HepG2 (cell line): ENCODE results near the gene DMGDH. TPM values are rescaled to one million over a fixed set of nuclear protein-coding genes. Genes with fewer than 3 reads are reported as not detected.

Source experiments
- ATAC-seq: fragments of 200-7000 bp; cut with Tn5 transposase; 3 replicates; pipeline ENCODE4 v1.9.1; 2020; ENCODE audit warnings: mild to moderate bottlenecking, moderate library complexity
- BruUV-seq: library from RNA; stranded (reverse); fragments of 400-500 nt; replicated peaks from 2 replicates; lab custom pipeline; 2021; lab: Mats Ljungman, UMichigan
- CTCF ChIA-PET: fragments of 300-600 bp; formaldehyde crosslinking; extraction: SDS; loops from one replicate; lab custom pipeline; 2021; ENCODE audit warnings: low total read pairs, inconsistent platforms, low intra/inter-chr PET ratio; lab: Yijun Ruan, JAX
- POLR2A ChIA-PET: fragments of 350-600 bp; sonication (Branson Sonifier 250); formaldehyde crosslinking; loops from one replicate; lab custom pipeline; 2020; ENCODE audit warnings: antibody characterized with exemption, inconsistent platforms; lab: Yijun Ruan, JAX
- DNase-seq: peaks from one replicate; pipeline ENCODE4 v3.0.0-alpha.2; 2015; ENCODE audit warnings: low spot score
- FAIRE-seq: peaks from 3 replicates; lab custom pipeline; 2011; peaks lifted over from hg19 to GRCh38; lab: Jason Lieb, UNC
- H2AFZ ChIP-seq: one replicate; pipeline ENCODE4 v1.6.1; 2011; ENCODE audit warnings: low read length, inconsistent platforms
- H3K27ac ChIP-seq: fragments of 300-600 bp; 3 replicates; pipeline ENCODE4 v1.8.0; 2011; ENCODE audit warnings: mixed run types, mild to moderate bottlenecking, mixed read lengths, low read length, inconsistent platforms; ENCODE audit not compliant: insufficient read depth; ENCODE audit errors: extremely low read length
- H3K27me3 ChIP-seq, 2 experiments: fragments of 200-600 bp in 1 of 2; 2 replicates in 1 of 2; 3 replicates in 1 of 2; pipeline versions ENCODE4 v1.6.0 to v1.8.0; 2011; ENCODE audit warnings: low read length in 2 of 2, mild to moderate bottlenecking in 2 of 2, moderate library complexity in 2 of 2, inconsistent platforms in 1 of 2; ENCODE audit not compliant: insufficient read depth in 2 of 2, control insufficient read depth in 1 of 2
- H3K36me3 ChIP-seq, 2 experiments: fragments of 200-600 bp in 1 of 2; replicated peaks in 1 of 2; 2 replicates in 1 of 2; 3 replicates in 1 of 2; pipeline versions ENCODE4 v1.5.1 to v1.8.0; 2011; ENCODE audit warnings: low read length in 2 of 2, inconsistent platforms in 1 of 2; ENCODE audit not compliant: insufficient read depth in 2 of 2, control insufficient read depth in 1 of 2
- H3K4me1 ChIP-seq: 2 replicates; pipeline ENCODE4 v1.5.1; 2012; ENCODE audit warnings: low read length, inconsistent platforms; ENCODE audit not compliant: insufficient read depth
- H3K4me2 ChIP-seq: 2 replicates; pipeline ENCODE4 v1.6.0; 2011; ENCODE audit warnings: low read depth, low read length, inconsistent platforms
- H3K4me3 ChIP-seq, 3 experiments: fragments of 200-600 bp in 1 of 3; sonication (generic), shearing (Covaris generic) in 1 of 3; replicated peaks in 1 of 3; 2 replicates each; pipeline ENCODE4 v1.5.1; 2011 to 2016; ENCODE audit warnings: low read length in 3 of 3, inconsistent platforms in 2 of 3, low read depth in 2 of 3, mild to moderate bottlenecking in 2 of 3, control low read depth in 1 of 3, mixed read lengths in 1 of 3; ENCODE audit not compliant: insufficient read depth in 1 of 3
- H3K79me2 ChIP-seq: one replicate; pipeline ENCODE4 v1.6.1; 2011; ENCODE audit warnings: low read length, inconsistent platforms; ENCODE audit not compliant: insufficient read depth
- H3K9ac ChIP-seq: 2 replicates; pipeline ENCODE4 v1.6.0; 2011; ENCODE audit warnings: mild to moderate bottlenecking, low read depth, low read length, inconsistent platforms; ENCODE audit not compliant: insufficient read depth
- H3K9me3 ChIP-seq: 2 replicates; pipeline ENCODE4 v1.5.1; 2012; ENCODE audit warnings: mild to moderate bottlenecking, low read length
- H4K20me1 ChIP-seq: 2 replicates; pipeline ENCODE4 v1.6.0; 2011; ENCODE audit warnings: inconsistent platforms, mild to moderate bottlenecking, low read length, moderate library complexity; ENCODE audit not compliant: insufficient read depth
- ARNTL ChIP-seq: sonication (generic); formaldehyde crosslinking; IDR thresholded peaks from 2 replicates; pipeline ENCODE4 v1.4.0; 2020; ENCODE audit warnings: mild to moderate bottlenecking, missing genetic modification reagents
- ATM ChIP-seq: fragments of 450-650 bp; IDR thresholded peaks from 2 replicates; pipeline ENCODE4 v1.7.1; 2017; ENCODE audit warnings: mild to moderate bottlenecking, borderline replicate concordance
- DRAP1 ChIP-seq: IDR thresholded peaks from 2 replicates; pipeline ENCODE4 v1.6.1; 2016; ENCODE audit warnings: missing genetic modification reagents, missing compliant biosample characterization
- ETV5 ChIP-seq: IDR thresholded peaks from 2 replicates; pipeline ENCODE4 v1.6.1; 2018; ENCODE audit warnings: missing biosample characterization, missing genetic modification reagents, inconsistent platforms, borderline replicate concordance
- KLF11 ChIP-seq: IDR thresholded peaks from 2 replicates; pipeline ENCODE4 v1.6.1; 2016; ENCODE audit warnings: missing compliant biosample characterization
- MED13 ChIP-seq: sonication (generic); formaldehyde crosslinking; IDR thresholded peaks from 2 replicates; pipeline ENCODE4 v1.5.0; 2020; ENCODE audit warnings: missing genetic modification reagents
- MTA1 ChIP-seq: sonication (generic); formaldehyde crosslinking; IDR thresholded peaks from 2 replicates; pipeline ENCODE4 v1.4.0; 2020; ENCODE audit warnings: missing genetic modification reagents, mild to moderate bottlenecking, borderline replicate concordance
- NCOA2 ChIP-seq: sonication (generic); formaldehyde crosslinking; IDR thresholded peaks from 2 replicates; pipeline ENCODE4 v1.8.0; 2022; ENCODE audit warnings: inconsistent platforms
- NFIC ChIP-seq: IDR thresholded peaks from 2 replicates; pipeline ENCODE4 v1.6.1; 2012; ENCODE audit warnings: mild to moderate bottlenecking, low read length, inconsistent platforms
- PBX2 ChIP-seq: IDR thresholded peaks from 2 replicates; pipeline ENCODE4 v1.6.1; 2016; ENCODE audit warnings: control low read depth
- PPARG ChIP-seq: conservative IDR thresholded peaks from 2 replicates; pipeline ENCODE4 v1.6.1; 2016; ENCODE audit warnings: missing biosample characterization, missing genetic modification reagents
- RNF2 ChIP-seq: fragments of 450-650 bp; conservative IDR thresholded peaks from 2 replicates; pipeline ENCODE4 v1.6.1; 2016; ENCODE audit warnings: low read depth
- RXRA ChIP-seq: sonication (generic); formaldehyde crosslinking; IDR thresholded peaks from 2 replicates; pipeline ENCODE4 v1.5.1; 2020; ENCODE audit warnings: missing genetic modification reagents
- TBX3 ChIP-seq: fragments of 450-650 bp; IDR thresholded peaks from 2 replicates; pipeline ENCODE4 v1.6.1; 2017; ENCODE audit warnings: antibody characterized with exemption, mild to moderate bottlenecking, inconsistent platforms, borderline replicate concordance
- ZBTB2 ChIP-seq: sonication (generic); formaldehyde crosslinking; IDR thresholded peaks from 2 replicates; pipeline ENCODE4 v1.8.0; 2022; ENCODE audit warnings: low read depth, missing genetic modification reagents
- ZFAT ChIP-seq: sonication (generic); formaldehyde crosslinking; conservative IDR thresholded peaks from 2 replicates; pipeline ENCODE4 v1.8.1; 2023; ENCODE audit warnings: missing genetic modification reagents, inconsistent platforms
- ZFYVE20 ChIP-seq: sonication (generic); formaldehyde crosslinking; IDR thresholded peaks from 2 replicates; pipeline ENCODE4 v1.8.0; 2023; ENCODE audit warnings: low read depth, mild to moderate bottlenecking, moderate library complexity, missing genetic modification reagents, borderline replicate concordance
- ZNF34 ChIP-seq: sonication (generic); formaldehyde crosslinking; IDR thresholded peaks from 2 replicates; pipeline ENCODE4 v1.4.0; 2020; ENCODE audit warnings: mild to moderate bottlenecking, missing genetic modification reagents, borderline replicate concordance
- ZNF75D ChIP-seq: sonication (generic); formaldehyde crosslinking; IDR thresholded peaks from 2 replicates; pipeline ENCODE4 v1.8.1; 2023; ENCODE audit warnings: missing genetic modification reagents, mild to moderate bottlenecking, borderline replicate concordance
- ZNF784 ChIP-seq: sonication (generic); formaldehyde crosslinking; IDR thresholded peaks from 2 replicates; pipeline ENCODE4 v1.5.1; 2020; ENCODE audit warnings: missing genetic modification reagents, mild to moderate bottlenecking, borderline replicate concordance
- WGBS: methylation state at CpG from one replicate; pipeline ENCODE4 v1.1.6; 2017; ENCODE audit warnings: low lambda C conversion rate; 5-methylcytosine and 5-hydroxymethylcytosine counted together
- in situ Hi-C: cut with HindIII; loops from 2 replicates; pipeline ENCODE4 v1.10.0; 2017; ENCODE audit warnings: low pct_unique_long_range_greater_than_20kb; ENCODE audit not compliant: extremely low pct_ligation_motif_present
- intact Hi-C: fragments of 100-400 bp; cut with micrococcal nuclease; formaldehyde crosslinking; loops from one replicate; pipeline ENCODE4 v1.10.0; 2022; ENCODE audit not compliant: unreplicated experiment
- polyA plus RNA-seq, 8 experiments: library from polyadenylated mRNA; depleted of rRNA in 3 of 8; stranded (reverse) in 7 of 8; unstranded in 1 of 8; fragments of >200 nt; fragmentation: Illumina TruSeq in 4 of 8; extraction: Trizol in 4 of 8; gene quantifications; 2 replicates each; pipeline versions ENCODE4 v1.2.1 to v1.2.3, GENCODE V29; 2011 to 2016; ENCODE audit warnings: low read depth in 4 of 8, missing spikeins in 1 of 8, mixed read lengths in 1 of 8; ENCODE audit not compliant: insufficient read depth in 1 of 8
- total RNA-seq, 5 experiments: library from RNA; depleted of rRNA; stranded (reverse); fragments of >200 nt; fragmentation: Illumina TruSeq; extraction: Trizol; gene quantifications; 2 replicates each; pipeline ENCODE4 v1.2.3, GENCODE V29; 2016; ENCODE audit warnings: low read depth in 1 of 5

Gene DMGDH
- total and polyA plus RNA-seq, 2 of the 13 experiments (the other 11 are each of a cell fraction or from before 2014, with no cell fraction given): 3.6 to 7.9 TPM

GRCh38 chr5:78958672-78959445, 110.6 kb downstream of the DMGDH start:
- H3K36me3 ChIP-seq: peaks cover 9 to 58% of the 10 kb centered on the region in 2 experiments
- no peak overlapping the region for H2AFZ ChIP-seq
- ATAC-seq (peak; percentile 80), DNase-seq (peak; percentile 41), FAIRE-seq (no peak)
- ChIA-PET CTCF (no interaction called here), POLR2A (interaction anchor here (1.0 kb wide), 1 partner anchor 27 kb away, joined by 4 read pairs; no protein-coding TSS in a partner anchor)
- H3K4me2 ChIP-seq: peak overlapping the region; percentile 37
- H4K20me1 ChIP-seq: no peaks in the 10 kb centered on the region
- no TSS peak for BruUV-seq
- WGBS: 89% methylated on average over 3 of the region's 3 CpGs
- H3K9ac ChIP-seq: no peak overlapping the region
- peaks cover 30% of the 10 kb centered on the region for H3K4me1 ChIP-seq
- no peaks in the 10 kb centered on the region for H3K9me3 ChIP-seq
- in situ Hi-C loops (no loop called here), intact Hi-C loops (no loop called here)
- no peak overlapping the region for H3K27ac ChIP-seq
- no peak overlapping the region for H3K4me3 ChIP-seq
- no peaks in the 10 kb centered on the region for H3K79me2 ChIP-seq
- H3K27me3 ChIP-seq: no peaks in the 10 kb centered on the region
- TF ChIP-seq KLF11 (CRISPR knock-in tag) (no peak), PPARG (0 out of 2 replicates have a peak, but pooled peaks have one; percentile 35), NFIC (no peak), TBX3 (no peak), ZFAT (CRISPR knock-in tag) (no peak), MTA1 (CRISPR knock-in tag) (no peak), RXRA (no peak), ZBTB2 (CRISPR knock-in tag) (no peak), MED13 (CRISPR knock-in tag) (no peak), NCOA2 (CRISPR knock-in tag) (peak; percentile 60; the same call in 1 of the 2 replicates), ZNF34 (no peak), DRAP1 (CRISPR knock-in tag) (peak; percentile 27; the same call in 1 of the 2 replicates), ZNF75D (CRISPR knock-in tag) (no peak), ZFYVE20 (CRISPR knock-in tag) (no peak), PBX2 (CRISPR knock-in tag) (no peak), RNF2 (no peak), ETV5 (CRISPR knock-in tag) (no peak), ARNTL (CRISPR knock-in tag) (no peak), ZNF784 (CRISPR knock-in tag) (no peak), ATM (no peak)
